ENCODE measurements around the gene LILRA2. TPM values are rescaled to one million over a fixed set of nuclear protein-coding genes. Genes with fewer than 3 reads are reported as not detected.
"Not testable (repeated sequence)": the region's sequence is repeated elsewhere in the genome, so short reads cannot be mapped to it uniquely, and the experiment has no call there.

LILRA2 gene
- total RNA-seq, 1 donor from 2014 or later: not detected

- DNase-seq (ENCODE audit: low spot score): no peak
- H3K4me1 ChIP-seq: no peaks in the 10 kb centered on the region
- no peak overlapping the region for H3K4me3 Mint-ChIP-seq
- no peak overlapping the region for H3K4me2 ChIP-seq
- peaks cover 24% of the 10 kb centered on the region for H3K9me3 Mint-ChIP-seq
- H3K4me1 Mint-ChIP-seq: no peaks in the 10 kb centered on the region
- H3K27ac ChIP-seq: no peak overlapping the region
- no peaks in the 10 kb centered on the region for H4K20me1 ChIP-seq (ENCODE audit: low read depth)
- H3K27me3 Mint-ChIP-seq (ENCODE audit: insufficient read depth, low read depth): peaks cover 6% of the 10 kb centered on the region
- H3K79me2 ChIP-seq (ENCODE audit: low read depth): no peaks in the 10 kb centered on the region
- H3K9ac ChIP-seq: no peak overlapping the region
- no peaks in the 10 kb centered on the region for H3K27me3 ChIP-seq
- TF ChIP-seq, protein P1, sequence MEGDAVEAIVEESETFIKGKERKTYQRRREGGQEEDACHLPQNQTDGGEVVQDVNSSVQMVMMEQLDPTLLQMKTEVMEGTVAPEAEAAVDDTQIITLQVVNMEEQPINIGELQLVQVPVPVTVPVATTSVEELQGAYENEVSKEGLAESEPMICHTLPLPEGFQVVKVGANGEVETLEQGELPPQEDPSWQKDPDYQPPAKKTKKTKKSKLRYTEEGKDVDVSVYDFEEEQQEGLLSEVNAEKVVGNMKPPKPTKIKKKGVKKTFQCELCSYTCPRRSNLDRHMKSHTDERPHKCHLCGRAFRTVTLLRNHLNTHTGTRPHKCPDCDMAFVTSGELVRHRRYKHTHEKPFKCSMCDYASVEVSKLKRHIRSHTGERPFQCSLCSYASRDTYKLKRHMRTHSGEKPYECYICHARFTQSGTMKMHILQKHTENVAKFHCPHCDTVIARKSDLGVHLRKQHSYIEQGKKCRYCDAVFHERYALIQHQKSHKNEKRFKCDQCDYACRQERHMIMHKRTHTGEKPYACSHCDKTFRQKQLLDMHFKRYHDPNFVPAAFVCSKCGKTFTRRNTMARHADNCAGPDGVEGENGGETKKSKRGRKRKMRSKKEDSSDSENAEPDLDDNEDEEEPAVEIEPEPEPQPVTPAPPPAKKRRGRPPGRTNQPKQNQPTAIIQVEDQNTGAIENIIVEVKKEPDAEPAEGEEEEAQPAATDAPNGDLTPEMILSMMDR (IDR thresholded peaks at IDR 0.05): no peak
- TF ChIP-seq EZH2phosphoT487 (IDR thresholded peaks at IDR 0.05) (no peak), EZH2 (IDR thresholded peaks at IDR 0.05) (no peak)
- H3K9me3 ChIP-seq (ENCODE audit: low read depth): peaks cover 10% of the 10 kb centered on the region
- H3K4me3 ChIP-seq: no peak overlapping the region
- no peak overlapping the region for H2AFZ ChIP-seq (replicated peaks)
- H3K36me3 Mint-ChIP-seq: no peaks in the 10 kb centered on the region
- H3F3A ChIP-seq (ENCODE audit: low read depth): no peaks in the 10 kb centered on the region
- H3K27ac Mint-ChIP-seq: no peak overlapping the region
- no peaks in the 10 kb centered on the region for H3K36me3 ChIP-seq
Measured at GRCh38 chr19:54570316-54570715, 3.3 kb upstream of the LILRA2 start.

- not testable (repeated sequence) for H3K27me3 ChIP-seq; H3K27me3 Mint-ChIP-seq (ENCODE audit: insufficient read depth, low read depth); H3K4me2 ChIP-seq; H3F3A ChIP-seq (ENCODE audit: low read depth); DNase-seq (ENCODE audit: low spot score); H3K79me2 ChIP-seq (ENCODE audit: low read depth); H3K9me3 ChIP-seq (ENCODE audit: low read depth); H3K36me3 ChIP-seq; H3K27ac ChIP-seq; H2AFZ ChIP-seq (replicated peaks); H3K36me3 Mint-ChIP-seq; H3K4me3 ChIP-seq; H3K4me1 ChIP-seq; H3K4me3 Mint-ChIP-seq; H4K20me1 ChIP-seq (ENCODE audit: low read depth); H3K9ac ChIP-seq; H3K4me1 Mint-ChIP-seq; H3K27ac Mint-ChIP-seq
- H3K9me3 Mint-ChIP-seq: peaks cover 31% of the 10 kb centered on the region
Measured at GRCh38 chr19:54571715-54572615, 1.6 kb upstream of the LILRA2 start.

DNA sequence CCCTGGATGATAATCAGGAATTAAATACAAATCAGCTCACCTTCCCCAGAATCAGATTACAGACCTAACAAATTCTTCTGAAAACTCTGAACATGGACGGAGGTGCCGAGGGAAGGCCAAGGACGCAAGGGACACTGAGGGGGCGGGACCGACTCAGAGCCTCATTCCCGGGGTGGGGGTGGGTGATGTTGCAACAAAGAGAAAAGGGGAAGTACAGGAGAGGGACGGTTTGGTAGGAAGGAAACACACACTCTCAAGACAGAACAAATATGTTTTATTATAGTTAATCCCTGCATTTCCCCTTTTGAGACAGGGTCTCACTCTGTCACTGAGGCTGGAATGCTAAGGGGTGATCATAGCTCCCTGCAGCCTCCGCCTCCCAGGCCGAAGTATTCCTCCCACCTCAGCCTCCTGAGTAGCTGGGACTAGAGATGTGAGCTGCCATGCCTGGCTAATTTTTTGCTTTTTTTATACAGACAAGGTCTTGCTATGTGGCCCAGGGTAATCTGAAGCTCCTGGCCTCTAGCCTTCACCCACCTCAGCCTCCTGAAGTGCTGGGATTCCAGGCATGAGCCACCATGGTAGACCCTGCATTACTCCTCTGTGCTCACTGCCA is 786 bp upstream of the LILRA2 start:
- H3K4me3 Mint-ChIP-seq: no peak overlapping the region
- H3K36me3 Mint-ChIP-seq: no peaks in the 10 kb centered on the region
- H3K9ac ChIP-seq: no peak overlapping the region
- H3K36me3 ChIP-seq: no peaks in the 10 kb centered on the region
- no peak overlapping the region for H3K27ac Mint-ChIP-seq
- no peak overlapping the region for H3K4me2 ChIP-seq
- H3F3A ChIP-seq (ENCODE audit: low read depth): no peaks in the 10 kb centered on the region
- no peaks in the 10 kb centered on the region for H3K4me1 Mint-ChIP-seq
- H3K27me3 ChIP-seq: no peaks in the 10 kb centered on the region
- H3K27ac ChIP-seq: no peak overlapping the region
- TF ChIP-seq EZH2phosphoT487 (IDR thresholded peaks at IDR 0.05) (no peak), EZH2 (IDR thresholded peaks at IDR 0.05) (no peak)
- TF ChIP-seq, protein P1 (IDR thresholded peaks at IDR 0.05): no peak
- peaks cover 8% of the 10 kb centered on the region for H3K9me3 ChIP-seq (ENCODE audit: low read depth)
- H4K20me1 ChIP-seq (ENCODE audit: low read depth): no peaks in the 10 kb centered on the region
- no peak overlapping the region for H2AFZ ChIP-seq (replicated peaks)
- no peaks in the 10 kb centered on the region for H3K4me1 ChIP-seq
- H3K4me3 ChIP-seq: no peak overlapping the region
- no peak for DNase-seq (ENCODE audit: low spot score)
- peaks cover 34% of the 10 kb centered on the region for H3K9me3 Mint-ChIP-seq
- H3K79me2 ChIP-seq (ENCODE audit: low read depth): no peaks in the 10 kb centered on the region
- H3K27me3 Mint-ChIP-seq (ENCODE audit: insufficient read depth, low read depth): peaks cover 6% of the 10 kb centered on the region

- Mint-ChIP-seq H3K27me3 (ENCODE audit: insufficient read depth, low read depth) (peaks cover 6% of the 10 kb centered on the region), H3K27ac (no peak overlapping the region), H3K9me3 (peaks cover 39% of the 10 kb centered on the region), H3K4me3 (no peak overlapping the region), H3K4me1 (no peaks in the 10 kb centered on the region), H3K36me3 (no peaks in the 10 kb centered on the region)
- no peak for TF ChIP-seq EZH2phosphoT487 (IDR thresholded peaks at IDR 0.05)
- TF ChIP-seq EZH2 (IDR thresholded peaks at IDR 0.05): no peak
- TF ChIP-seq, protein P1 (IDR thresholded peaks at IDR 0.05): no peak
- H3K4me2 ChIP-seq: no peak overlapping the region
- H3K36me3 ChIP-seq: no peaks in the 10 kb centered on the region
- no peaks in the 10 kb centered on the region for H3F3A ChIP-seq (ENCODE audit: low read depth)
- H3K4me1 ChIP-seq: no peaks in the 10 kb centered on the region
- H3K79me2 ChIP-seq (ENCODE audit: low read depth): no peaks in the 10 kb centered on the region
- H4K20me1 ChIP-seq (ENCODE audit: low read depth): no peaks in the 10 kb centered on the region
- H3K27ac ChIP-seq: no peak overlapping the region
- no peak overlapping the region for H2AFZ ChIP-seq (replicated peaks)
- H3K9me3 ChIP-seq (ENCODE audit: low read depth): no peaks in the 10 kb centered on the region
- H3K4me3 ChIP-seq: no peak overlapping the region
- DNase-seq (ENCODE audit: low spot score): no peak
- H3K9ac ChIP-seq: no peak overlapping the region
- no peaks in the 10 kb centered on the region for H3K27me3 ChIP-seq
Measured at GRCh38 chr19:54574051-54574450, 461 bp downstream of the LILRA2 start.
